HL-60/S4 treated with retinoic acid at 250 ng/mL for 4 days and 3 days (cell line): ENCODE data around the gene GCFC2.
"Not testable (repeated sequence)": the region's sequence is repeated elsewhere in the genome, so short reads cannot be mapped to it uniquely, and the experiment has no call there.

Experiments
- in situ Hi-C: fragments of 300-500 bp; cut with MboI; formaldehyde crosslinking; loops from 2 replicates; pipeline ENCODE4 v1.7.0; 2022; ENCODE audit warnings: low sequenced_read_pairs

Gene GCFC2

GRCh38 chr2:75710577-75711253 lies at the start of gene GCFC2:
Gene GCFC2 (minus strand): TSS chr2:75710915. CDS start chr2:75710855, 60 bp downstream.
- in situ Hi-C loops = no loop called here

- in situ Hi-C loops = no loop called here
Measured at GRCh38 chr2:75752828-75753227, 42.1 kb upstream of the GCFC2 start.

DNA sequence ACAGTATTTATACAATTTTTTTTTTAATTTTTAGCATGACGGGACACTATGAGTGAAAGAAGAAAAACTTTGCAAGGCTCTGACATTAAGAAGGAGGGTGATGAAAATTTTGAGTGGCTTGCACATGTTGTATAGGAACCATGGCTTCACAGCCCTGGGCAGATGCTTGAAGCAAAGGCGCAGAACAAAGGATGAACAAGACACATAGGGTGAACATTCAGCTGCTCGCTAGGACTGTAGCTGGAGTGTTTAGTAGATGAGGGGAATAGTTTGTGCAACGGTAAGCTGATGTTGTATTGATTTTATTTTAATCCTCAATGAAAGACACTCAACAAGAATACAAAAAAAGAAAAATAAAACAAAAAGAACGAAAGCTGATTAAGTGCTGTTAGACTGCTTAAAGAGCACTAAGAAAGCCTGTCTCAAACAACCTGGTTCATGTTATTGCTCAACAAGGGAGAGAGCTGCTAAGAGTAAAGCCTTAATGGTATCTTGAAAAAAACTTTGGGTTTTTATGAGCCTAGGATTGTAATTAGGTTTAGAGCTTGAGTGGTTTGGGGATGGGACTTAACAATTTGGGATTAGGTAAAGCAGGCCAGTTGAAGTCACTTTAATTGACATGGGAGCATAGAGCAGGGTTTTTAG lies 41.2 kb upstream of the GCFC2 start:
- in situ Hi-C loops = no loop called here

- in situ Hi-C loops = no loop called here
Measured at GRCh38 chr2:75751360-75751759, 40.6 kb upstream of the GCFC2 start.

GRCh38 chr2:75737961-75738360 lies 27.2 kb upstream of the GCFC2 start:
- in situ Hi-C loops = no loop called here

DNA sequence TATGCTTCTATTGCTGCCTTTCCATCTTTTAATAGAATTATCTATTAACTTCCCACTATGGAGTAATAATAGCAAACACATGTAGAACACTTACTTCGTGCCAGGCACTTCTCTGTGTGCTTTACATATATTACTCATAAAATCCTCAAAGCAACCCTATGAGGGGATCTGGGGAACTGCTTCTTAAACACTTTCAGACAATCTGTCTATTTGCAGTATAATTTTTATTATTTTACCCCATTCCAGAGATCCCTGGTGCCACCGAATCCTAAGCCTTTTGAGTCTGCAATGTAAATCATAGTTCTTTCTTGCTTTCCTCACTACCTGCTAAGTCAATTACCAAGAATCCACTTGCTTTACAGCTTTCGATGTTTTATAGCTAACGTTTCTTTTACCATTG lies 25.6 kb upstream of the GCFC2 start:
- in situ Hi-C loops = no loop called here

DNA sequence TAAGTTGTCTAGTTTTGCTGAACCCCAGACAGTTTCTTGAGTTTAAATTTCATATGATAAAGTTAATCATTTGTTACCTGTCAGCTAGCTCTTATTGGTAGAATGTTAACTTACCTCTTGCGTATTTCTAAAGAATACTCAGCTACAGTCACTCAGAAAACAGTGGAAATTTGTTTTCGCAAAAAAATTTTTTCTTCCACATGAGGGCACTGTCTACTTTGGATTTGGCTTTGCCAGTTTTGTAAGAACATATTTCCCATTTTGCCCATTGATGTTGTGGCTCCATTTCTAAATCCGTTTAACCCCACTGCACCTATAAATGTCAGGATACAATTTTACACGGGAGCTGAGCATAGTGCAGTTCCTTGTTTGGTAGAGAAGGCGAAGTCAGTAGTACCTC lies 19.1 kb upstream of the GCFC2 start:
- in situ Hi-C loops = no loop called here

DNA sequence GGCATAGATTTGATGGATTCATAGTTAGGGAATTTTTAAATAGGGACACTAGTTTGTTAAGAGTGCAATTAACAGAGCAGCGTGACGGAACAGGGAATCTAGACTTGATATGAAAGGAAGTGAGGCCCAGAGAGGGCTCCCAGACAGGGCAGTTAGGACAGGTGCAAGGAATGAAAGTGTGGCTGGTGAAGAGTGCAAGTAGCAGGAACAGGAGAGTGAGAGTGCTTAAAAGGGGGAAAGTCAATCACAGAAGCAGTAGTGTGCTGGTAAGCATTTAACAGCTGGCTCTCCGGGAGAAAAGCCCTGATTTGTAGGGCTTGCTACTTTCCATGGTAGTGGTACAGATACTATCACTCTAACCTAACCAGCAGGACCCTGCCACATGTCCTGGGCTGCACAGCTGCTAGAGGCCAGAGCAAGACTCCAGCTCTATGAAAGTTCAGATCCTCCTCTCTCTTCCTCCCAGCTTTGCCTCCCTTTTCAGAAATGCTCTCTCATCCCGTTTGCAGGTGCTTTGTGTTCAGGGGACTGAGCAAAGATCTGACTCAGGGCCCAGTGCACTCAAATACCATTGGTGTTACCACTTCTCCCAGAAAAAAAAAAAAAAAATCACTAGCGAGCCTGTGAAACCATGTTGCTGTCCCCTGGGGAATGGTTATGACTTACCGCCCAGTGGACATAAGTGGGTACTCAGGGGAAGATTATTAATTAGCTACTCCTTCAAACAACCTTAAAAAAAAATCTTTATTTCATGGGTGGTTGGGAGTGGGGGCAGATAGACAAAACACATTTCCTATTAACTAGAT lies 18.1 kb upstream of the GCFC2 start:
- in situ Hi-C loops = no loop called here

- in situ Hi-C loops = no loop called here
Measured at GRCh38 chr2:75722687-75723086, 12.0 kb upstream of the GCFC2 start.

- in situ Hi-C loops = no loop called here
Measured at GRCh38 chr2:75720525-75720924, 9.8 kb upstream of the GCFC2 start.

DNA sequence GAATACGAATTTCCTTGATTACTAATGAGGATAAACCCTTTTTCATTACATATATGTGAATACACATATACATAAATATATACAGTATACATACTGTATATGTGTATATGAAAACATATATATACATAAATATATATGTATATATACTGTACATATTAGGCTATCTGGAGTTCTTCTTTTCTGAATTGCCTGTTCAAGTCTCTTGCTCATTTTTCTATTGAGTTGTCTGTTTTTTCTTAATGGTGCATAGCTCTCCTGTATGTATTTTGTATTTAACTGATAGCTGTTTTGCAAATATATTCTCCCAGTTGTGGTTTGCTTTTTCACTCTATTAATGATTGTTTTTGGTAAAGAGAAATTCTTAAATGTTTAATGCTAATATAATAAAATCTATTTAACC lies 8.9 kb upstream of the GCFC2 start:
- in situ Hi-C loops = no loop called here

GRCh38 chr2:75716406-75716805 lies 5.7 kb upstream of the GCFC2 start:
- in situ Hi-C loops = no loop called here

GRCh38 chr2:75711590-75711989 lies 875 bp upstream of the GCFC2 start:
- in situ Hi-C loops = not testable (repeated sequence)

DNA sequence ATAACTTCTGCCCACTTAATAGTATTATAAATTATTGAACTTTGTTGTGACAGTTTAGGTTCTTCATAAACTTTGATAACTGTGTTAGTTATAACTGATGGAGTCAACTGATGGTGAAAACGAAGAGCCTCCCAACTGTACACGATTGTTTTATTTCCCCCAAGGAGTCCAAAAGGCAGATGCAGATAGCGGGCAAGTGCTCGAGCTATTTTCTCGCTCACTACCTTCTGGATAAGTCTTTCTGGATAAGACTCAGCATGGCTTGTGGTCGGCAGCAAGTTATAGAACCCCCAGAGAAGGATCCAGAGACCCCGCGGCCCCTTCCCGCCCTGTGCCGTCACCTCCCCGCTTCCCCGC lies 517 bp downstream of the GCFC2 start:
- in situ Hi-C loops = no loop called here

DNA sequence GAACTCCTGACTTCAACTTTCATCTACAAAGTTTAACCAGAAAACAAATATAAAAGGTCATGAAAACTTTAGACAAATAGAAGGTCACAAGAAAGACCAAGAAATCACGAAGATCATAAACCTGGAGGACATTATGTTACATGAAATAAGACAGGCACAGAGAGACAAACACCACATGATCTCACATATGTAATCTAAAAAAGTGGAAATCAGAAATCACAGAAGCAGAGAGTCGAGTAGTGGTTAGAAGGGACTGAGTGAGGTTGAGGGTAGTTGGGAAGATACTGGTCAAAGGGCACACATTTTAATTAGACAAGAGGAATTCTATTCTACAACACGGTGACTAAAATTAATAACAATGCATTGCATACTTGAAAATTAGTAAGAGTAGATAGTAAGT lies 1.4 kb downstream of the GCFC2 start:
- in situ Hi-C loops = no loop called here

- in situ Hi-C loops = no loop called here
Measured at GRCh38 chr2:75707901-75708300, 2.8 kb downstream of the GCFC2 start.

GRCh38 chr2:75705921-75706320 lies 4.8 kb downstream of the GCFC2 start:
- in situ Hi-C loops = no loop called here

GRCh38 chr2:75703589-75704287 lies 7.0 kb downstream of the GCFC2 start:
- in situ Hi-C loops = no loop called here

- in situ Hi-C loops = no loop called here
Measured at GRCh38 chr2:75702593-75702992, 8.1 kb downstream of the GCFC2 start.

- in situ Hi-C loops = no loop called here
Measured at GRCh38 chr2:75698918-75699317, 11.8 kb downstream of the GCFC2 start.

DNA sequence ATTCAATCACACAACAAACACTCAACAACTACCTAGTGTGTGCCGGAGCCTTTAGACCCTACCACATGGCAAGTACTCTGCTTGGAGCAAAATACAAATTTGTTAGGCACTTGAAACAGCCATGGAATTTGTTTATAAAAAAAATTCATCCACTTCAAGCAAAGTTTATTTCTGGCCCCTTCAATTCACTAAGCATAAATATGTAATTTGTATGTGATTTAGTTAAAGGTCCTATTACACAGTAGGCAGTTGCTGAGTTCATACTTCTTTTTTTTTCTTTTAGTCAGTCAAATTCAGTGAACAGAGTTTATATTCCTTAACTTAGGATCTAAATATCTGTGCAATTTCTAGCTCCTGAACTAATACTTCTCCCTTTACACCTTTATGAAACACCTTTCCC lies 22.5 kb downstream of the GCFC2 start:
- in situ Hi-C loops = no loop called here
